Caco-2 (cell line): Measurements from ENCODE around the gene ASMT. TPM values are rescaled to one million over a fixed set of nuclear protein-coding genes. Genes with fewer than 3 reads are reported as not detected.
"Not testable (repeated sequence)": the region's sequence is repeated elsewhere in the genome, so short reads cannot be mapped to it uniquely, and the experiment has no call there.

ENCODE experiments used
- BruUV-seq: library from RNA; stranded (reverse); fragments of 400-500 nt; replicated peaks from 2 replicates; lab custom pipeline; 2021; lab: Mats Ljungman, UMichigan
- CTCF ChIA-PET: fragments of 300-600 bp; sonication (Branson Sonifier 250); formaldehyde crosslinking; loops from one replicate; lab custom pipeline; 2022; ENCODE audit warnings: antibody characterized with exemption; lab: Charles Lee
- POLR2A ChIA-PET: fragments of 300-600 bp; sonication (Branson Sonifier 250); formaldehyde crosslinking; loops from one replicate; lab custom pipeline; 2022; ENCODE audit warnings: antibody characterized with exemption; lab: Charles Lee
- DNase-seq, 2 experiments: peaks; one replicate each; pipeline versions ENCODE4 v3.0.0 to v3.0.0-alpha.2; 2020 to 2022
- H3K27me3 ChIP-seq: replicated peaks from 2 replicates; pipeline ENCODE4 v1.6.0; 2011; ENCODE audit warnings: low read length; ENCODE audit not compliant: control insufficient read depth, insufficient read depth
- H3K36me3 ChIP-seq: 2 replicates; pipeline ENCODE4 v1.5.1; 2011; ENCODE audit warnings: low read length; ENCODE audit not compliant: control insufficient read depth, insufficient read depth
- H3K4me1 ChIP-seq: fragments of 250-450 bp; sonication (Bioruptor Pico); 2 replicates; pipeline ENCODE4 v1.5.1; 2020; ENCODE audit warnings: mild to moderate bottlenecking
- H3K4me3 ChIP-seq: 2 replicates; pipeline ENCODE4 v1.5.1; 2011; ENCODE audit warnings: low read depth, mild to moderate bottlenecking, control low read depth, low read length
- H3K9me3 ChIP-seq: fragments of 250-450 bp; sonication (Bioruptor Pico); 2 replicates; pipeline ENCODE4 v1.5.1; 2020; ENCODE audit warnings: mild to moderate bottlenecking, moderate library complexity
- H3K27ac Mint-ChIP-seq: one replicate; pipeline ENCODE4 v1.8.0; 2022; ENCODE audit warnings: mixed read lengths; ENCODE audit not compliant: unreplicated experiment
- H3K27me3 Mint-ChIP-seq: one replicate; pipeline ENCODE4 v1.8.0; 2022; ENCODE audit warnings: mixed read lengths; ENCODE audit not compliant: insufficient read depth, unreplicated experiment
- H3K36me3 Mint-ChIP-seq: one replicate; pipeline ENCODE4 v1.8.0; 2022; ENCODE audit warnings: mild to moderate bottlenecking, mixed read lengths; ENCODE audit not compliant: insufficient read depth, unreplicated experiment
- H3K4me1 Mint-ChIP-seq: one replicate; pipeline ENCODE4 v1.8.0; 2022; ENCODE audit warnings: low read depth, mixed read lengths; ENCODE audit not compliant: unreplicated experiment
- H3K4me3 Mint-ChIP-seq: one replicate; pipeline ENCODE4 v1.8.0; 2022; ENCODE audit warnings: mild to moderate bottlenecking, moderate library complexity, mixed read lengths; ENCODE audit not compliant: unreplicated experiment
- H3K9me3 Mint-ChIP-seq: one replicate; pipeline ENCODE4 v1.8.0; 2022; ENCODE audit warnings: mixed read lengths; ENCODE audit not compliant: unreplicated experiment
- intact Hi-C: fragments of 100-400 bp; cut with micrococcal nuclease; formaldehyde crosslinking; loops from one replicate; pipeline ENCODE4 v1.10.0; 2022; ENCODE audit not compliant: unreplicated experiment
- total RNA-seq: library from RNA; stranded (reverse); gene quantifications from 2 replicates; pipeline ENCODE4 v1.2.3, GENCODE V29; 2022
- TF ChIP-seq, protein P1 (sequence below), 2 experiments: fragments of 200-600 bp in 1 of 2; IDR thresholded peaks; 1 replicate in 1 of 2; 2 replicates in 1 of 2; pipeline versions ENCODE4 v1.5.1 to v1.8.0; 2011 to 2022; ENCODE audit warnings: antibody characterized with exemption in 1 of 2, control low read depth in 1 of 2, inconsistent platforms in 1 of 2, low read depth in 1 of 2, low read length in 1 of 2, mild to moderate bottlenecking in 1 of 2, moderate library complexity in 1 of 2; ENCODE audit not compliant: insufficient read depth in 1 of 2, severe bottlenecking in 1 of 2, unreplicated experiment in 1 of 2

Gene ASMT
- total RNA-seq, 1 experiment from 2014 or later = not detected

DNA sequence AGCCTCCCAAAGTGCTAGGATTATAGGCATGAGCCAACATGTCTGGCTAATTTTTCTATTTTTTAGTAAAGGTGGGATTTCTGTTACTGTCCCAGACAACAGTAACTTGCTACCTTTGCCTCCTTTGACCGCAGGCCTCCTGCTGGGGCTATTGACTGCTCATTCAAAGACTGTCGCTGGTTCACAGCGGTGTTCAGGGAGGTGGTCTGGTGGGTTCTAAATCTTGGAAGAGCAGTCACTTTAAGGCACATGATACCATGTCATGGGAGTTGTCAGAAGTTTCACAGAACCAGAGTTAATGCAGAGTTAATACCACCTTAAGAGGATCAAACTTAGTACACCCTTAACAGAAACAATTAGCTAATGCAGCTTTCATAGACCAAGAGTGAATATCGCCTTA lies 3.8 kb downstream of the ASMT start:
- POLR2A ChIA-PET = no interaction called here
- no TSS peak for BruUV-seq
- Mint-ChIP-seq H3K4me3 (no peak overlapping the region), H3K36me3 (no peaks in the 10 kb centered on the region), H3K9me3 (no peaks in the 10 kb centered on the region), H3K27ac (no peak overlapping the region), H3K27me3 (no peaks in the 10 kb centered on the region), H3K4me1 (no peaks in the 10 kb centered on the region)
- no peak for DNase-seq
- intact Hi-C loops = no loop called here
- no peaks in the 10 kb centered on the region for H3K36me3 ChIP-seq
- H3K4me1 ChIP-seq = no peaks in the 10 kb centered on the region
- H3K9me3 ChIP-seq = no peaks in the 10 kb centered on the region
- no peaks in the 10 kb centered on the region for H3K27me3 ChIP-seq
- H3K4me3 ChIP-seq = no peak overlapping the region
- CTCF ChIA-PET = no interaction called here
- TF ChIP-seq, protein P1, sequence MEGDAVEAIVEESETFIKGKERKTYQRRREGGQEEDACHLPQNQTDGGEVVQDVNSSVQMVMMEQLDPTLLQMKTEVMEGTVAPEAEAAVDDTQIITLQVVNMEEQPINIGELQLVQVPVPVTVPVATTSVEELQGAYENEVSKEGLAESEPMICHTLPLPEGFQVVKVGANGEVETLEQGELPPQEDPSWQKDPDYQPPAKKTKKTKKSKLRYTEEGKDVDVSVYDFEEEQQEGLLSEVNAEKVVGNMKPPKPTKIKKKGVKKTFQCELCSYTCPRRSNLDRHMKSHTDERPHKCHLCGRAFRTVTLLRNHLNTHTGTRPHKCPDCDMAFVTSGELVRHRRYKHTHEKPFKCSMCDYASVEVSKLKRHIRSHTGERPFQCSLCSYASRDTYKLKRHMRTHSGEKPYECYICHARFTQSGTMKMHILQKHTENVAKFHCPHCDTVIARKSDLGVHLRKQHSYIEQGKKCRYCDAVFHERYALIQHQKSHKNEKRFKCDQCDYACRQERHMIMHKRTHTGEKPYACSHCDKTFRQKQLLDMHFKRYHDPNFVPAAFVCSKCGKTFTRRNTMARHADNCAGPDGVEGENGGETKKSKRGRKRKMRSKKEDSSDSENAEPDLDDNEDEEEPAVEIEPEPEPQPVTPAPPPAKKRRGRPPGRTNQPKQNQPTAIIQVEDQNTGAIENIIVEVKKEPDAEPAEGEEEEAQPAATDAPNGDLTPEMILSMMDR (IDR thresholded peaks at IDR 0.05; ENCODE audit: insufficient read depth in 1 of 2, low read depth in 1 of 2, low read length in 1 of 2, severe bottlenecking in 1 of 2, unreplicated experiment in 1 of 2) = no peak

DNA sequence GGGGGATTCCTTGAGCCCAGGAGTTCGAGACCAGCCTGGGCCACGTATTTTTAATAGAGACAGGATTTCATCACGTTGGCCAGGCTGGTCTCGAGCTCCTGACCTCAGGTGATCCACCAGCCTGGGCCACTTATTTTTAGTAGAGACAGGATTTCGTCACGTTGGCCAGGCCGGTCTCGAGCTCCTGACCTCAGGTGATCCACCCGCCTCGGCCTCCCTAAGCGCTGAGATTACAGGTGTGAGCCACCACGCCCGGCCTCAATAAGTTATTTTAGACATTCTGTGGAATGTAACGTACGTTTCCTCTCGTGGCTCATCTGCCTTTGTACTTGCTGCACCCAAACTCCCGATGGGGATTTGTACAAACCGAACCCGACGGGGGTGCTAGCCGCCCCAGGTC lies 8.8 kb downstream of the ASMT start:
- intact Hi-C loops = no loop called here
- Histone ChIP-seq H3K9me3 (no peaks in the 10 kb centered on the region), H3K4me1 (no peaks in the 10 kb centered on the region), H3K36me3 (no peaks in the 10 kb centered on the region), H3K4me3 (no peak overlapping the region), H3K27me3 (no peaks in the 10 kb centered on the region)
- no TSS peak for BruUV-seq
- H3K4me3 Mint-ChIP-seq = no peak overlapping the region
- no peak overlapping the region for H3K27ac Mint-ChIP-seq
- CTCF ChIA-PET = no interaction called here
- TF ChIP-seq, protein P1 (IDR thresholded peaks at IDR 0.05; ENCODE audit: insufficient read depth in 1 of 2, low read depth in 1 of 2, low read length in 1 of 2, severe bottlenecking in 1 of 2, unreplicated experiment in 1 of 2) = no peak
- no peaks in the 10 kb centered on the region for H3K27me3 Mint-ChIP-seq
- no peaks in the 10 kb centered on the region for H3K36me3 Mint-ChIP-seq
- DNase-seq = no peak
- H3K4me1 Mint-ChIP-seq = no peaks in the 10 kb centered on the region
- peaks cover 6% of the 10 kb centered on the region for H3K9me3 Mint-ChIP-seq
- POLR2A ChIA-PET = no interaction called here

DNA sequence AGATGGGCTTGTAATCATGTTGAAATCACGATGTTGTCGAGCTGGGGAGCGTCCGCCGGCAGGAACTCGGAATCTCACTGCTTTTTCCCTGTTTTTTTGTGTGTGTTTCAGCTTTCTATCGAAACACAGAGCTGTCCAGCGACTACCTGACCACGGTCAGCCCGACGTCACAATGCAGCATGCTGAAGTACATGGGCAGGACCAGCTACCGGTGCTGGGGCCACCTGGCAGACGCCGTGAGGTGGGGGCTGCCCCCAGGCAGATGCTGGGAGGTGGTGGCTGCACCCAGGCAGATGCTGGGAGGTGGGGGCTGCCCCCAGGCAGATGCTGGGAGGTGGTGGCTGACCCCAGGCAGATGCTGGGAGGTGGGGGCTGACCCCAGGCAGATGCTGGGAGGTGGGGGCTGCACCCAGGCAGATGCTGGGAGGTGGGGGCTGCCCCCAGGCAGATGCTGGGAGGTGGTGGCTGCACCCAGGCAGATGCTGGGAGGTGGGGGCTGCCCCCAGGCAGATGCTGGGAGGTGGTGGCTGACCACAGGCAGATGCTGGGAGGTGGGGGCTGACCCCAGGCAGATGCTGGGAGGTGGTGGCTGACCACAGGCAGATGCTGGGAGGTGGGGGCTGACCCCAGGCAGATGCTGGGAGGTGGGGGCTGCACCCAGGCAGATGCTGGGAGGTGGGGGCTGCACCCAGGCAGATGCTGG lies 9.4 kb downstream of the ASMT start:
- H3K4me3 ChIP-seq, H3K4me3 Mint-ChIP-seq, H3K9me3 ChIP-seq, H3K36me3 ChIP-seq, H3K27me3 Mint-ChIP-seq, H3K4me1 Mint-ChIP-seq, H3K36me3 Mint-ChIP-seq, DNase-seq, POLR2A ChIA-PET, H3K4me1 ChIP-seq, CTCF ChIA-PET, BruUV-seq, H3K27ac Mint-ChIP-seq, intact Hi-C loops, H3K27me3 ChIP-seq: not testable (repeated sequence)
- peaks cover 12% of the 10 kb centered on the region for H3K9me3 Mint-ChIP-seq

DNA sequence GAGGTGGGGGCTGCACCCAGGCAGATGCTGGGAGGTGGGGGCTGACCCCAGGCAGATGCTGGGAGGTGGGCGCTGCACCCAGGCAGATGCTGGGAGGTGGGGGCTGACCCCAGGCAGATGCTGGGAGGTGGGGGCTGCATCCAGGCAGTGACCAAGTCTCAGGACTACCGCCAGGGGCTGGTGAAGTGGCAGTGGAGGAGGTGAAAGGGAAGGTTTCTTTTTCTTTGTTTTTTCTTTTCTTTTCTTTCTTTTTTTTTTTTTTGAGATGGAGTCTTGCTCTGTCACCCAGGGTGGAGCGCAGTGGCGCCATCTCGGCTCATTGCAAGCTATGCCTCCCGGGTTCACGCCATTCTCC lies 10.0 kb downstream of the ASMT start:
- intact Hi-C loops, H3K27me3 Mint-ChIP-seq, H3K36me3 ChIP-seq, H3K36me3 Mint-ChIP-seq, H3K27me3 ChIP-seq, DNase-seq, CTCF ChIA-PET, H3K9me3 ChIP-seq, H3K27ac Mint-ChIP-seq, BruUV-seq, H3K4me3 ChIP-seq, H3K4me1 Mint-ChIP-seq, H3K4me3 Mint-ChIP-seq, POLR2A ChIA-PET, H3K4me1 ChIP-seq: not testable (repeated sequence)
- H3K9me3 Mint-ChIP-seq = peaks cover 12% of the 10 kb centered on the region
